ENCODE measurements around the gene GMPR.

Gene GMPR

GRCh38 chr6:16339265-16339587 is 100.8 kb downstream of the GMPR start:
- H3K9me3 ChIP-seq (ENCODE audit: control insufficient read depth, insufficient read depth, low read depth, low read length) = no peaks in the 10 kb centered on the region
- H3K36me3 ChIP-seq (ENCODE audit: control insufficient read depth, insufficient read depth, low read length) = no peaks in the 10 kb centered on the region
- no peak overlapping the region for H3K27ac ChIP-seq (ENCODE audit: low read depth, low read length)
- H3K4me3 ChIP-seq (ENCODE audit: low read depth, low read length) = no peak overlapping the region
- H3K27me3 ChIP-seq (ENCODE audit: control insufficient read depth, insufficient read depth, low read length) = no peaks in the 10 kb centered on the region
- no peak overlapping the region for H3K9ac ChIP-seq (ENCODE audit: low read length)
- peaks cover 10% of the 10 kb centered on the region; the same call in 1 of the 2 replicates for H3K4me1 ChIP-seq (ENCODE audit: control insufficient read depth, insufficient read depth, low read length)

GRCh38 chr6:16343593-16343992 is 105.2 kb downstream of the GMPR start:
- Histone ChIP-seq H3K27ac (ENCODE audit: low read depth, low read length) (no peak overlapping the region), H3K4me1 (ENCODE audit: control insufficient read depth, insufficient read depth, low read length) (peaks cover 23% of the 10 kb centered on the region), H3K9me3 (ENCODE audit: control insufficient read depth, insufficient read depth, low read depth, low read length) (no peaks in the 10 kb centered on the region), H3K36me3 (ENCODE audit: control insufficient read depth, insufficient read depth, low read length) (no peaks in the 10 kb centered on the region), H3K27me3 (ENCODE audit: control insufficient read depth, insufficient read depth, low read length) (no peaks in the 10 kb centered on the region), H3K9ac (ENCODE audit: low read length) (no peak overlapping the region), H3K4me3 (ENCODE audit: low read depth, low read length) (no peak overlapping the region)

GRCh38 chr6:16344756-16345155 is 106.4 kb downstream of the GMPR start:
- Histone ChIP-seq H3K27me3 (ENCODE audit: control insufficient read depth, insufficient read depth, low read length) (no peaks in the 10 kb centered on the region), H3K36me3 (ENCODE audit: control insufficient read depth, insufficient read depth, low read length) (no peaks in the 10 kb centered on the region), H3K9ac (ENCODE audit: low read length) (no peak overlapping the region), H3K4me1 (ENCODE audit: control insufficient read depth, insufficient read depth, low read length) (peaks cover 12% of the 10 kb centered on the region), H3K4me3 (ENCODE audit: low read depth, low read length) (no peak overlapping the region), H3K27ac (ENCODE audit: low read depth, low read length) (no peak overlapping the region), H3K9me3 (ENCODE audit: control insufficient read depth, insufficient read depth, low read depth, low read length) (no peaks in the 10 kb centered on the region)
